ENCODE measurements around the gene KLHL24.
"Not testable (repeated sequence)": the region's sequence is repeated elsewhere in the genome, so short reads cannot be mapped to it uniquely, and the experiment has no call there.

The KLHL24 gene

DNA sequence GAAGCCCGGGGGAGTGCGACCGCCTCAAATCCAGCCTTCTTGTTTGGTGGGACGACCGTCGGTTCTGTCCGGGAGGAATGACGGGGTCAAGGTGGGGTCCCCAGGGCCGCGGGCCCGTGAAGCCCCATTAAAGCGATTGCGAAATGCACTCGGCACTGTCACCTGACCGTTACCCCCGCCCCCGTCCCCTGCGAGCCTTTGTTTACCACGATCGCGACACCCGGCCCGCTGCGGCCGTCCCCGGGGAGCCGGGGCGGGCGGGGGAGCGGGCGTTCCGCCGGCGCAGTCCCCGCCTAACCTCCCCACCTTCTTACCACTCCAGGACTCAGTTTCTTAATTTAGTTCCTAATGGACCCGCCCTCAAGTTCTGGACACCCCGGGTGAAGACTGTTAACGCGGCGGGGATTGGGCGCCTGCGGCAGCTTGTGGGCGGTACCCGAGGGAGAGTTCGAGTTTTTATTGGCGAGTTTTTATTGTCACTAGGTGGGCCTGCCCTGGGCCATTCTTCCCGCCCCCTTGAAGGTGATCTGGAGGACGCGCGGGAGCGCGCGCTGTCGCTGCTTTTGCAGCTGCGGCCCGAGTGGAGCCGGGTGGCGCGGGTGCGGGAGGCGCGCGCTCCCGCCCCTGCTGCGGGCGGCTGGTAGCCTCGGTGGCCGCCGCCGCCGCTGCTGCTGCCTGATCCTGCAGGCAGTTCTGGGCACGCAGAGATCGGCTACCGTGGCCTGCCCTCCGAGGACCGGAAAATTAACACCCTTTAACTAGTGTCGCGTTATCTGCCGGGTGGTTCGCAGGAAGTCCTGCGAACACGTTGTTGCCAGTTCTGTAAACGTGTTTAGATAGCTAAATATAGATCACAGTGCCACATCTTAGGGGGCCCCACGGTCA, 1.0 kb downstream of the KLHL24 start:
- DNase-seq (ENCODE audit: low read depth): peak; percentile 89

DNA sequence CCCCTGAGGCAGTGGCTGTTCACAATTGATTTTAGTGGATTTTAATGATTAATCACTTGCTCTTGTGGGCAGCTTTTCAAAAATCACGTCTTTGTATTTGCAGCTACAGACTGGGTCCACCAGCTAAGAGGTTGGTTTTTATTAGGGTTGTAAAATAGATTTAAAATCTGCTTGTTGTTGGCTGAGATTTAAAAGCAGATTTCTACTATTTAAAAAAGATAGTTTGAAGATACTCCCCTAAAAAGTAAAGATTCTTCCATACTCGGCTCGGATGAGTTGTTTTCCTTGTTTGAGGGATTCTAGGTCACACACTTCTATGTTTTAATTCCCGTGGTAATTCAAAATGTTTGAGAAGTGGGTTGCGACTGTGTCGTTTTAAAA, 1.7 kb downstream of the KLHL24 start:
- DNase-seq (ENCODE audit: low read depth): no peak

GRCh38 chr3:183637633-183638032, 2.2 kb downstream of the KLHL24 start:
- not testable (repeated sequence) for DNase-seq (ENCODE audit: low read depth)

- no peak for DNase-seq (ENCODE audit: low read depth)
Measured at GRCh38 chr3:183638101-183638852, 2.9 kb downstream of the KLHL24 start.

DNA sequence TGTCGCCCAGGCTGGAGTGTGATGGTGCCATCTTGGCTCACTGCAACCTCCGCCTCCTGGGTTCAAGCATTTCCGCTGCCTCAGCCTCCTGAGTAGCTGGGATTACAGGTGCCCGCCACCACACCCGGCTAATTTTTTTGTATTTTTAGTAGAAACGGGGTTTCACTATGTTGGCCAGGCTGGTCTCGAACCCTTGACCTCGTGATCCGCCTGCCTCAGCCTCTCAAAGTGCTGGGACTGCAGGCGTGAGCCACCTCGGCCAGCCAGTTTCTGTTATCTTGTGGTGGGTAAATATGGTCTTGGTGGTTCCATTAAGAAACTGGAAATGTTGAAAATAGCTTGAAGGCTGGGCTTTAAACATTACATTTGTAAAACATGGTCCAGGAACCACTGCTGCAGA, 5.2 kb downstream of the KLHL24 start:
- not testable (repeated sequence) for DNase-seq (ENCODE audit: low read depth)

DNA sequence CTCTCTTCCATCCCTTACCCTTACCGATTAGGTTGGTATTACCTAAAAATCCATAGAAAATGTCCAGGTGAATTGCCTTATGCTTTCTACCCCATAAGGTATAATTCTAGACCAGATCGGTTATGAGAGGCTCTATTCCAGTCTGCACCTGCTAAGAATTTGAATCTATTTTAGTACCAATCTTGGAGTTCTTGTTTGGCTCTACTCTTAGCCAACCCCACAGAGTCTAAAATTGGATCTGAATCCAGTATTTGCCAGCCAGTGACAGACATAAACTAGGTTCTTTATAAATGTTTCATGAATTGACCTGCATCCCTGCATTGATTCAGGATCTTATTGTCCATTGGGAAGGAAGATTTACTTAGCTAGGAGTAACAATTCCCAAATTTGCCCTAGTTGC, 6.5 kb downstream of the KLHL24 start:
- no peak for DNase-seq (ENCODE audit: low read depth)

GRCh38 chr3:183644244-183644643, 8.8 kb downstream of the KLHL24 start:
- DNase-seq (ENCODE audit: low read depth): no peak

DNA sequence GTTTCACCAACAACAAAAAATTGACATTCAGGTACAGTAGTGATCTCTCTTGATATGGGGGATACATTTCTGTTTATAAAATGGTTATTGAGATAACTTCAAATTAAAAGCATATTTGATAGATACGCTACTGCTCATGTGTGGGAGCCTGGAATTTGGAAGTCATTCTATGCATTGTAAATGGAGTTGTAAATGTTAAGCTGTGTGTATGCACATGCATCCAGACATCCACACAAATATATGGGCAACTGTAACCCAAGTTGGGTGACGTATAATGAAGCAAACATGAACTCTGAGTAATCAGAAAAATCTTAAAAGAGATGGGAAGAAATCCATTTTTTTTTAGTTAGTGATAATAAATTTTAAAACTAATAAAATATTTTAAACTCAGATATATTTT, 9.8 kb downstream of the KLHL24 start:
- no peak for DNase-seq (ENCODE audit: low read depth)

GRCh38 chr3:183650554-183650953, 15.1 kb downstream of the KLHL24 start:
- DNase-seq (ENCODE audit: low read depth): no peak

GRCh38 chr3:183653209-183654064, 18.0 kb downstream of the KLHL24 start:
- DNase-seq (ENCODE audit: low read depth): no peak

DNA sequence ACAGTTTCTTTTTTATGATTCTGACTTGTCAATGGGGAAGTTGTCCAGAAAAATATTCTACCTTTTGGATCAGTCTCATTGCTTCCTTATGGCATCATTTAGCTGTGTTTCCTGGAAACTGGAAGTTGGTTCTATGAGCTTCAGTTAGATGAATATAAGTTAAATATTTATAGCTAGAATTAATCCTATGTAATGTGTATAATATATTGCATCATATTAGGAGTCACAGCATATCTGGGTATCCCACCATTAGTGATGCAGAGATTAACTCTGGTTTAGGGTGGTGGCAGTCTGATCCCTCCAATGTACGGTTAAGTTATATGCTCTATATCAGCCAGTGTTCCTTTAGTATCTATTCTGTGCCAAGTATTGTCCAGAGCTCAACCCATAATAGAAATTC, 19.3 kb downstream of the KLHL24 start:
- DNase-seq (ENCODE audit: low read depth): no peak

DNA sequence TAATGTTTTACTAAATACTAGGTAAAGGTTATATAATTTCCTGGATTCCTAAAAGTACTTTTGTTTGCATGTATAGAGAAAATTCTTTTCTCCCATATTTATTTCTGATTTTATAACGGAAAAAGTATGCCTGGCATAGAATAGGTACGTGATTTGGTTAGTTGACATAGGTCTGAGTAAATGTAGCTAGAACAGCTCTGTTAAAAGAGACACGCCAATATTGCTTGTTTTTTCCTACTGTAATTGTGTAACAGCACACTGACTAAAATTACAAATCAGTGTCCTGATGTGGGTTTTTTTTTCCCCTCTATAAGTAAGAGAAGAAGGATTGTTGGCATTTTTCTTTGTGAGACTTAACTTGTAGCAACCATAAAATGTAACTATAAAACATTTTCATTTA, 26.7 kb downstream of the KLHL24 start:
- DNase-seq (ENCODE audit: low read depth): no peak

DNA sequence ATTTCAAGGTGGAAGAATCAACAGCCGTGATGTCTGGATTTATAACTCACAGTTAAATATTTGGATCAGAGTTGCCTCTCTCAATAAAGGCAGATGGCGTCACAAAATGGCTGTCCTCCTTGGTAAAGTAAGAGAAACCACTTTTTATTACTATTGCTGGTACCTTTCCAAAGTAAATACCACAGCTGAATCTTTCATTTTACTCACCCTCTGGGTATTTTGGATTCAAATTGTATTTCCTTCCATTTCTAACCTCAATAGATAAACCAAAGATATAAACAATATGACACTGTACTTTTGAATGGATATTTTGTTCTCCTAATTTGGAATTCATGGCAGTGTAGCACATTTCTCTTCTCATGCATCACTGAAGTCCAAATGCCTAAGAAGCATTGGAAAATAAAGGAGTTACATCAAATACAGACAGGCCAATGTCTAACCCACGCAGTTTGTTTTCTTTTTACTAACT, 29.5 kb downstream of the KLHL24 start:
- DNase-seq (ENCODE audit: low read depth): peak; percentile 72

GRCh38 chr3:183680061-183680460, 44.6 kb downstream of the KLHL24 start:
- no peak for DNase-seq (ENCODE audit: low read depth)

GRCh38 chr3:183687705-183688104, 52.3 kb downstream of the KLHL24 start:
- no peak for DNase-seq (ENCODE audit: low read depth)

DNA sequence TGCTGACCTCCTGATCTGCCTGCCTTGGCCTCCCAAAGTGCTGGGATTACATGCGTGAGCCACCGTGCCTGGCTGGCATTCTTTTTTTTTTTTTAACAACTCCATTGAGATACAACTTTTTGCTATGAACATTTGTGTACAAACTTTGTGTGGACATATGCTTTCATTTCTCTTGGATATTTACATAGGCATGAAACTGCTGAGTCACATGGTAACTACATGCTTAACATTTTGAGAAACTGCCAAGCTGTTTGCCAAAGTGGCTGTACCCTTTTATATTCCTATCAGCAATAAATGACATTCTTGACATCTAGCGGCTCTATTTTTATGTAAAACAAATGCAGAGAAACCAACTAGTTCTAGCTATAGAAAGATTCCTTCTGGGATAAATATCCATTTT, 53.5 kb downstream of the KLHL24 start:
- DNase-seq (ENCODE audit: low read depth): no peak

DNA sequence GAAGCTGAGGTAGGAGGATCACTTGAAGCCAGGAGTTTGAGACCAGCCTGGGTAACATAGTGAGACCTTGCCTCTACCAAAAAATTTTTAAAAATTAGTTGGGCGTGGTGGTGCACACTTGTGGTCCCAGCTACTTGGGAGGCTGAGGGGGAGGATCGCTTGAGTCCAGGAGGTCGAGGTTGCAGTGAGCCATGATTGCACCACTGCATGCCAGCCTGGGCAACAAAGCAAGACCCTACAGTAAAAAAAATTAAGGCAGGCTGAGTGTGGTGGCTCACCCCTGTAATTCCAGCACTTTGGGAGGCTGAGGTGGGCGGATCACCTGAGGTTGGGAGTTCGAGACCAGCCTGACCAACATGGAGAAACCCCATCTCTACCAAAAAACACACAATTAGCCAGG, 54.2 kb downstream of the KLHL24 start:
- not testable (repeated sequence) for DNase-seq (ENCODE audit: low read depth)

GRCh38 chr3:183690402-183690995, 55.1 kb downstream of the KLHL24 start:
- no peak for DNase-seq (ENCODE audit: low read depth)

DNA sequence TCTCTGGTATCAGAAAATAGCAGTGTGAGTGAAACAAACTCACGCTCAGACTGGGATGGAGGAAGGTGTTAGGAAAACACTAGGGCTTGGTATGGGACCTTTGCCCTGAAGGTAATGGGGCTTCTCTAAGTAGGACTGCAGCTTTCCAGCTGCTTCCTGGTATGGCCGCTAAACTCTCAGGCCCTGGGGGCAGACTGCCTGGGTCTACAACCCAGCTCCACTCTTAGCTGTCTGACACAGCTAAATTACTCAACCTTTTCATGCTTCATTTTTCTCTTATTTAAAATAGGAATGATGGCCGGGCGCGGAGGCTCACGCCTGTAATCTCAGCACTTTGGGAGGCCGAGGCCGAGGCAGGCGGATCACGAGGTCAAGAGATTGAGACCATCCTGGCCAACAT, 57.0 kb downstream of the KLHL24 start:
- DNase-seq (ENCODE audit: low read depth): no peak

- no peak for DNase-seq (ENCODE audit: low read depth)
Measured at GRCh38 chr3:183695569-183696364, 60.3 kb downstream of the KLHL24 start.

DNA sequence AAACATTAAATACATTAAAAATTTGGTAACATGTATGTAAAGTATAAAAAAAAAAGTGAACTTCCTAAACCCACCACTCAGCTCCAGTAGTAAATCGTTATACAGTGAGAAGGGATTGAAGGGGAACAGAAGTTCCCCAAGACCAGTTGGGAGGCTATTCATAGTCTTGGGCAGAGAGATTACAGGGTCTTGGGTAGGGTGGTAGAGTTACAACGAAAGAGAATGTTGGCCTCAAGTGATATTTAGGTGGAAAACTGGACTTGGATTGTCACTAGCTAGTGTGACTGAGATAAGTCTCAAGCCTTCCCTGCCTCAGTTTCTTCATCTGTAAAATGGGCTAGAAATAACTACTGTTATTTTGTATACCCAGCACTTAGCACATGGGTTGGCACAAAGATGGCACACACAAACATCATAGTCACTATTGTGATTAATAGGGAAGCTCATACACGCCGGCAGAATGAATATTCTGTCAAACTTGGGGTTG, 61.7 kb downstream of the KLHL24 start:
- DNase-seq (ENCODE audit: low read depth): no peak

All from GM04504 (cell line).